HuH-7.5 (cell line): ENCODE data around the gene VWA1.
A peak's percentile ranks its signal among the peaks of the same experiment; 100 is the strongest.
"Not testable (repeated sequence)": the region's sequence is repeated elsewhere in the genome, so short reads cannot be mapped to it uniquely, and the experiment has no call there.

Source experiments
- DNase-seq: peaks from one replicate; pipeline ENCODE4 v3.0.0; 2011; ENCODE audit warnings: low spot score

Gene VWA1

GRCh38 chr1:1435911-1436629 is 580 bp downstream of the VWA1 start:
- DNase-seq, result no peak

GRCh38 chr1:1436630-1437032 is 1.1 kb downstream of the VWA1 start:
- DNase-seq, result no peak

- DNase-seq, result no peak
Measured at GRCh38 chr1:1437033-1437903, 1.8 kb downstream of the VWA1 start.

- peak; percentile 99 for DNase-seq
Measured at GRCh38 chr1:1437904-1438376, 2.5 kb downstream of the VWA1 start.

- no peak for DNase-seq
Measured at GRCh38 chr1:1438531-1439381, 3.3 kb downstream of the VWA1 start.

- no peak for DNase-seq
Measured at GRCh38 chr1:1439546-1440261, 4.2 kb downstream of the VWA1 start.

- no peak for DNase-seq
Measured at GRCh38 chr1:1440262-1441001, 4.9 kb downstream of the VWA1 start.

GRCh38 chr1:1441002-1441888 is 5.8 kb downstream of the VWA1 start:
- peak; percentile 99 for DNase-seq

GRCh38 chr1:1442069-1442770 is 6.7 kb downstream of the VWA1 start:
- no peak for DNase-seq

- not testable (repeated sequence) for DNase-seq
Measured at GRCh38 chr1:1446631-1447030, 11.1 kb downstream of the VWA1 start.

GRCh38 chr1:1449099-1449739 is 13.7 kb downstream of the VWA1 start, which contains the start of gene ATAD3C:
Gene ATAD3C, plus strand, starts transcription at chr1:1449689. Its CDS starts 995 bp downstream, at chr1:1450684.
- no peak for DNase-seq

GRCh38 chr1:1450616-1451015 is 15.1 kb downstream of the VWA1 start:
- not testable (repeated sequence) for DNase-seq

GRCh38 chr1:1451696-1452364 is 16.3 kb downstream of the VWA1 start:
- DNase-seq, result no peak

GRCh38 chr1:1452365-1452739 is 16.9 kb downstream of the VWA1 start:
- not testable (repeated sequence) for DNase-seq

- no peak for DNase-seq
Measured at GRCh38 chr1:1452882-1453281, 17.4 kb downstream of the VWA1 start.

- not testable (repeated sequence) for DNase-seq
Measured at GRCh38 chr1:1454286-1455056, 19.0 kb downstream of the VWA1 start.

- no peak for DNase-seq
Measured at GRCh38 chr1:1455366-1455884, 19.9 kb downstream of the VWA1 start.
